Caco-2 (cell line): ENCODE results near the gene CTSZ. TPM values are rescaled to one million over a fixed set of nuclear protein-coding genes. Genes with fewer than 3 reads are reported as not detected.
A peak's percentile ranks its signal among the peaks of the same experiment; 100 is the strongest.

ENCODE experiments used
- BruUV-seq: library from RNA; stranded (reverse); fragments of 400-500 nt; replicated peaks from 2 replicates; lab custom pipeline; 2021; lab: Mats Ljungman, UMichigan
- CTCF ChIA-PET: fragments of 300-600 bp; sonication (Branson Sonifier 250); formaldehyde crosslinking; loops from one replicate; lab custom pipeline; 2022; ENCODE audit warnings: antibody characterized with exemption; lab: Charles Lee
- POLR2A ChIA-PET: fragments of 300-600 bp; sonication (Branson Sonifier 250); formaldehyde crosslinking; loops from one replicate; lab custom pipeline; 2022; ENCODE audit warnings: antibody characterized with exemption; lab: Charles Lee
- DNase-seq, 2 experiments: peaks; one replicate each; pipeline versions ENCODE4 v3.0.0 to v3.0.0-alpha.2; 2020 to 2022
- H3K27me3 ChIP-seq: replicated peaks from 2 replicates; pipeline ENCODE4 v1.6.0; 2011; ENCODE audit warnings: low read length; ENCODE audit not compliant: control insufficient read depth, insufficient read depth
- H3K36me3 ChIP-seq: 2 replicates; pipeline ENCODE4 v1.5.1; 2011; ENCODE audit warnings: low read length; ENCODE audit not compliant: control insufficient read depth, insufficient read depth
- H3K4me1 ChIP-seq: fragments of 250-450 bp; sonication (Bioruptor Pico); 2 replicates; pipeline ENCODE4 v1.5.1; 2020; ENCODE audit warnings: mild to moderate bottlenecking
- H3K4me3 ChIP-seq: 2 replicates; pipeline ENCODE4 v1.5.1; 2011; ENCODE audit warnings: low read depth, mild to moderate bottlenecking, control low read depth, low read length
- H3K9me3 ChIP-seq: fragments of 250-450 bp; sonication (Bioruptor Pico); 2 replicates; pipeline ENCODE4 v1.5.1; 2020; ENCODE audit warnings: mild to moderate bottlenecking, moderate library complexity
- H3K27ac Mint-ChIP-seq: one replicate; pipeline ENCODE4 v1.8.0; 2022; ENCODE audit warnings: mixed read lengths; ENCODE audit not compliant: unreplicated experiment
- H3K27me3 Mint-ChIP-seq: one replicate; pipeline ENCODE4 v1.8.0; 2022; ENCODE audit warnings: mixed read lengths; ENCODE audit not compliant: insufficient read depth, unreplicated experiment
- H3K36me3 Mint-ChIP-seq: one replicate; pipeline ENCODE4 v1.8.0; 2022; ENCODE audit warnings: mild to moderate bottlenecking, mixed read lengths; ENCODE audit not compliant: insufficient read depth, unreplicated experiment
- H3K4me1 Mint-ChIP-seq: one replicate; pipeline ENCODE4 v1.8.0; 2022; ENCODE audit warnings: low read depth, mixed read lengths; ENCODE audit not compliant: unreplicated experiment
- H3K4me3 Mint-ChIP-seq: one replicate; pipeline ENCODE4 v1.8.0; 2022; ENCODE audit warnings: mild to moderate bottlenecking, moderate library complexity, mixed read lengths; ENCODE audit not compliant: unreplicated experiment
- H3K9me3 Mint-ChIP-seq: one replicate; pipeline ENCODE4 v1.8.0; 2022; ENCODE audit warnings: mixed read lengths; ENCODE audit not compliant: unreplicated experiment
- intact Hi-C: fragments of 100-400 bp; cut with micrococcal nuclease; formaldehyde crosslinking; loops from one replicate; pipeline ENCODE4 v1.10.0; 2022; ENCODE audit not compliant: unreplicated experiment
- total RNA-seq: library from RNA; stranded (reverse); gene quantifications from 2 replicates; pipeline ENCODE4 v1.2.3, GENCODE V29; 2022
- TF ChIP-seq, protein P1 (sequence below), 2 experiments: fragments of 200-600 bp in 1 of 2; IDR thresholded peaks; 1 replicate in 1 of 2; 2 replicates in 1 of 2; pipeline versions ENCODE4 v1.5.1 to v1.8.0; 2011 to 2022; ENCODE audit warnings: antibody characterized with exemption in 1 of 2, control low read depth in 1 of 2, inconsistent platforms in 1 of 2, low read depth in 1 of 2, low read length in 1 of 2, mild to moderate bottlenecking in 1 of 2, moderate library complexity in 1 of 2; ENCODE audit not compliant: insufficient read depth in 1 of 2, severe bottlenecking in 1 of 2, unreplicated experiment in 1 of 2

Gene CTSZ
- total RNA-seq, 1 experiment from 2014 or later = 228 TPM

- DNase-seq = no peak
- peaks cover 5% of the 10 kb centered on the region; the same call in 1 of the 2 replicates for H3K36me3 ChIP-seq
- BruUV-seq = TSS peak; percentile 76
- ChIA-PET POLR2A (interaction anchor here (1.6 kb wide), 1 partner anchor 24 kb away, joined by 13 read pairs; the partner anchor contains the start of gene ATP5F1E), CTCF (interaction anchor here (1.2 kb wide), 1 partner anchor 138 kb away, joined by 8 read pairs; no protein-coding TSS in a partner anchor)
- Mint-ChIP-seq H3K4me1 (peaks cover 14% of the 10 kb centered on the region), H3K36me3 (peaks cover 13% of the 10 kb centered on the region), H3K9me3 (no peaks in the 10 kb centered on the region), H3K27me3 (no peaks in the 10 kb centered on the region), H3K27ac (peak overlapping the region; percentile 82), H3K4me3 (peak overlapping the region; percentile 74)
- H3K4me3 ChIP-seq = peak overlapping the region; percentile 86
- H3K4me1 ChIP-seq = peaks cover 24% of the 10 kb centered on the region
- no peaks in the 10 kb centered on the region for H3K9me3 ChIP-seq
- TF ChIP-seq, protein P1, sequence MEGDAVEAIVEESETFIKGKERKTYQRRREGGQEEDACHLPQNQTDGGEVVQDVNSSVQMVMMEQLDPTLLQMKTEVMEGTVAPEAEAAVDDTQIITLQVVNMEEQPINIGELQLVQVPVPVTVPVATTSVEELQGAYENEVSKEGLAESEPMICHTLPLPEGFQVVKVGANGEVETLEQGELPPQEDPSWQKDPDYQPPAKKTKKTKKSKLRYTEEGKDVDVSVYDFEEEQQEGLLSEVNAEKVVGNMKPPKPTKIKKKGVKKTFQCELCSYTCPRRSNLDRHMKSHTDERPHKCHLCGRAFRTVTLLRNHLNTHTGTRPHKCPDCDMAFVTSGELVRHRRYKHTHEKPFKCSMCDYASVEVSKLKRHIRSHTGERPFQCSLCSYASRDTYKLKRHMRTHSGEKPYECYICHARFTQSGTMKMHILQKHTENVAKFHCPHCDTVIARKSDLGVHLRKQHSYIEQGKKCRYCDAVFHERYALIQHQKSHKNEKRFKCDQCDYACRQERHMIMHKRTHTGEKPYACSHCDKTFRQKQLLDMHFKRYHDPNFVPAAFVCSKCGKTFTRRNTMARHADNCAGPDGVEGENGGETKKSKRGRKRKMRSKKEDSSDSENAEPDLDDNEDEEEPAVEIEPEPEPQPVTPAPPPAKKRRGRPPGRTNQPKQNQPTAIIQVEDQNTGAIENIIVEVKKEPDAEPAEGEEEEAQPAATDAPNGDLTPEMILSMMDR (IDR thresholded peaks at IDR 0.05; ENCODE audit: insufficient read depth in 1 of 2, low read depth in 1 of 2, low read length in 1 of 2, severe bottlenecking in 1 of 2, unreplicated experiment in 1 of 2) = no peak
- intact Hi-C loops = loop anchor here (1.0 kb wide), 1 partner anchor 24 kb away; the partner anchor contains the start of gene ATP5F1E
- H3K27me3 ChIP-seq = no peaks in the 10 kb centered on the region
These were observed 834 bp upstream of the CTSZ start for GRCh38 chr20:59007665-59008511.

- Mint-ChIP-seq H3K4me1 (peaks cover 8% of the 10 kb centered on the region), H3K4me3 (peak overlapping the region; percentile 74), H3K36me3 (peaks cover 27% of the 10 kb centered on the region), H3K27ac (peak overlapping the region; percentile 56), H3K27me3 (no peaks in the 10 kb centered on the region), H3K9me3 (no peaks in the 10 kb centered on the region)
- CTCF ChIA-PET = no interaction called here
- intact Hi-C loops = no loop called here
- H3K27me3 ChIP-seq = no peaks in the 10 kb centered on the region
- peaks cover 24% of the 10 kb centered on the region for H3K4me1 ChIP-seq
- POLR2A ChIA-PET = no interaction called here
- peaks cover 13% of the 10 kb centered on the region for H3K36me3 ChIP-seq
- H3K4me3 ChIP-seq = peak overlapping the region; percentile 86
- no peak for DNase-seq
- BruUV-seq = no TSS peak
- TF ChIP-seq, protein P1 (IDR thresholded peaks at IDR 0.05; ENCODE audit: insufficient read depth in 1 of 2, low read depth in 1 of 2, low read length in 1 of 2, severe bottlenecking in 1 of 2, unreplicated experiment in 1 of 2) = no peak
- no peaks in the 10 kb centered on the region for H3K9me3 ChIP-seq
These were observed 739 bp downstream of the CTSZ start for GRCh38 chr20:59006167-59006863.

GRCh38 chr20:59005523-59006166 lies 1.4 kb downstream of the CTSZ start:
- TF ChIP-seq, protein P1 (IDR thresholded peaks at IDR 0.05; ENCODE audit: insufficient read depth in 1 of 2, low read depth in 1 of 2, low read length in 1 of 2, severe bottlenecking in 1 of 2, unreplicated experiment in 1 of 2) = no peak
- H3K27ac Mint-ChIP-seq = peak overlapping the region; percentile 56
- H3K27me3 Mint-ChIP-seq = no peaks in the 10 kb centered on the region
- Histone ChIP-seq H3K9me3 (no peaks in the 10 kb centered on the region), H3K27me3 (no peaks in the 10 kb centered on the region), H3K4me1 (peaks cover 24% of the 10 kb centered on the region), H3K4me3 (peak overlapping the region; percentile 86), H3K36me3 (peaks cover 13% of the 10 kb centered on the region)
- DNase-seq = peak in 1 of 2 experiments; percentile 37
- intact Hi-C loops = no loop called here
- ChIA-PET CTCF (no interaction called here), POLR2A (no interaction called here)
- peaks cover 8% of the 10 kb centered on the region for H3K4me1 Mint-ChIP-seq
- H3K9me3 Mint-ChIP-seq = no peaks in the 10 kb centered on the region
- H3K4me3 Mint-ChIP-seq = peak overlapping the region; percentile 74
- peaks cover 33% of the 10 kb centered on the region for H3K36me3 Mint-ChIP-seq
- BruUV-seq = TSS peak; percentile 29
